ENCODE results near the gene ASB16. TPM values are rescaled to one million over a fixed set of nuclear protein-coding genes. Genes with fewer than 3 reads are reported as not detected.
A peak's percentile ranks its signal among the peaks of the same experiment; 100 is the strongest.

Gene ASB16
- total and polyA plus RNA-seq, 10 of the 15 experiments (the other 5 are each of a cell fraction or from before 2014, with no cell fraction given): 0.07 to 1.1 (median 0.44) TPM; not detected in 5

GRCh38 chr17:44197980-44198720, 27.6 kb downstream of the ASB16 start:
- intact Hi-C loops (cut with micrococcal nuclease; ENCODE audit: unreplicated experiment): no loop called here
- no peak for TF ChIP-seq FOXK2 (IDR thresholded peaks at IDR 0.05)
- no peak for TF ChIP-seq BCL11A (IDR thresholded peaks at IDR 0.05; ENCODE audit: low read depth, low read length)
- TF ChIP-seq RCOR1 (conservative IDR thresholded peaks at IDR 0.05; ENCODE audit: low read depth, low read length): no peak
- TF ChIP-seq LARP7 (IDR thresholded peaks at IDR 0.05): peak; percentile 44; the same call in 1 of the 2 replicates
- no peak; the same call in 1 of the 2 replicates for TF ChIP-seq SMAD5 (IDR thresholded peaks at IDR 0.05; ENCODE audit: low read depth)
- no peak for TF ChIP-seq EZH2 (IDR thresholded peaks at IDR 0.05; ENCODE audit: borderline replicate concordance, control insufficient read depth, low read depth, low read length)
- TF ChIP-seq BMI1 (IDR thresholded peaks at IDR 0.05; ENCODE audit: borderline replicate concordance): no peak
- no peak for TF ChIP-seq SPI1 (IDR thresholded peaks at IDR 0.05; ENCODE audit: borderline replicate concordance, insufficient read depth, low read depth, low read length)
- TF ChIP-seq ZBTB33 (IDR thresholded peaks at IDR 0.05): no peak
- TF ChIP-seq HDGF (IDR thresholded peaks at IDR 0.05): no peak
- TF ChIP-seq GATAD2B (conservative IDR thresholded peaks at IDR 0.05; ENCODE audit: low read depth): no peak
- no peak for TF ChIP-seq ZBTB4 (CRISPR knock-in tag; IDR thresholded peaks at IDR 0.05)
- TF ChIP-seq SMAD1 (IDR thresholded peaks at IDR 0.05; ENCODE audit: low read depth, partially characterized antibody): no peak
- TF ChIP-seq ASH2L (IDR thresholded peaks at IDR 0.05; ENCODE audit: borderline replicate concordance, low read depth): no peak
- TF ChIP-seq TAF1 (IDR thresholded peaks at IDR 0.05; ENCODE audit: borderline replicate concordance, low read depth, low read length): 0 out of 2 replicates have a peak, but pooled peaks have one; percentile 26
- no peak for TF ChIP-seq HSF1 (IDR thresholded peaks at IDR 0.05; ENCODE audit: low read depth, low read length)

More at GRCh38 chr17:44197980-44198720, 27.6 kb downstream of the ASB16 start:
- 56% methylated on average over 11 of the region's 11 CpGs for WGBS (ENCODE audit: insufficient coverage, insufficient replicate concordance, low lambda C conversion rate, missing lambda C conversion rate)
- Histone ChIP-seq H3K36me3 (ENCODE audit: control insufficient read depth in 2 of 2, insufficient read depth in 2 of 2, low read length in 1 of 2) (peaks cover 10 to 22% of the 10 kb centered on the region in 2 experiments), H3K4me1 (ENCODE audit: control insufficient read depth, insufficient read depth, low read length) (peaks cover 12% of the 10 kb centered on the region), H3K4me2 (ENCODE audit: control insufficient read depth, insufficient read depth) (peak overlapping the region; percentile 79), H3K9ac (ENCODE audit: control insufficient read depth, insufficient read depth, low read length) (peak overlapping the region; percentile 89), H3K9me3 (replicated peaks; ENCODE audit: control insufficient read depth, insufficient read depth, low read length) (no peaks in the 10 kb centered on the region), H3K27me3 (replicated peaks in 1 of 2; ENCODE audit: control insufficient read depth in 2 of 2, insufficient read depth in 2 of 2, low read length in 1 of 2) (no peaks in the 10 kb centered on the region), H3K4me3 (peak overlapping the region; percentile 100), H2AFZ (ENCODE audit: control insufficient read depth, low read depth, low read length) (no peak overlapping the region), H3K79me2 (ENCODE audit: control insufficient read depth, insufficient read depth, low read length) (peaks cover 33% of the 10 kb centered on the region), H4K20me1 (ENCODE audit: control insufficient read depth, insufficient read depth) (no peaks in the 10 kb centered on the region), H3K27ac (ENCODE audit: control insufficient read depth, insufficient read depth) (peak overlapping the region; percentile 77)
- FAIRE-seq (peak; percentile 82), DNase-seq (ENCODE audit: low read depth, low spot score) (no peak), ATAC-seq (peak; percentile 45)
- CTCF ChIA-PET: interaction anchor here (0.8 to 1.7 kb wide), 6 partner anchors 10 to 147 kb away, joined by 3 to 7 read pairs (median 5); partner anchors contain the start of genes GRN and TMUB2
- RAD21 ChIA-PET (ENCODE audit: unreplicated experiment): interaction anchor here (0.6 to 2.4 kb wide), 5 partner anchors 12 to 147 kb away, joined by 3 to 10 read pairs (median 4); partner anchors contain the start of genes GRN and TMUB2
- no TSS peak for BruUV-seq (replicated peaks)
- POLR2A ChIA-PET: interaction anchor here (0.5 to 1.6 kb wide), 9 partner anchors 10 to 147 kb away, joined by 3 to 9 read pairs (median 4); partner anchors contain the start of gene GRN
- in situ Hi-C loops (cut with MboI): no loop called here
- SMC1A ChIA-PET (ENCODE audit: uncharacterized antibody, unreplicated experiment): interaction anchor here (0.5 to 3.3 kb wide), 7 partner anchors 11 to 180 kb away, joined by 3 to 12 read pairs (median 4); partner anchors contain the start of gene TMUB2
